ENCODE data around the gene BFSP1. TPM values are rescaled to one million over a fixed set of nuclear protein-coding genes. Genes with fewer than 3 reads are reported as not detected.

The BFSP1 gene
- 10 to 100 TPM in 1 of 2 donors, 1 to 10 TPM in 1; 9.4 to 12.0 TPM for total RNA-seq
- polyA plus RNA-seq (2013, experiment 1 of 2) = 1.3 TPM
- 1.4 TPM for polyA plus RNA-seq (2013, experiment 2 of 2)
- long read RNA-seq, experiment 1, partial matches to known transcripts = 1 of 5 reads
- long read RNA-seq, experiment 1, other reads (novel, unspliced or antisense) = 1 of 5 reads
- long read RNA-seq, experiment 2, transcript BFSP1-202 (8 exons, 2,207 nt) = major isoform, 15 of 21 reads
- long read RNA-seq, experiment 2, partial matches to known transcripts = 2 of 21 reads
- long read RNA-seq, experiment 2, other reads (novel, unspliced or antisense) = 4 of 21 reads
- long read RNA-seq, experiment 3, transcript BFSP1-202 (8 exons, 2,207 nt) = major isoform, 5 of 9 reads
- long read RNA-seq, experiment 3, partial matches to known transcripts = 0 of 9 reads
- long read RNA-seq, experiment 3, other reads (novel, unspliced or antisense) = 4 of 9 reads
- long read RNA-seq, experiment 4, partial matches to known transcripts = 12 of 15 reads
- long read RNA-seq, experiment 4, other reads (novel, unspliced or antisense) = 3 of 15 reads

DNA sequence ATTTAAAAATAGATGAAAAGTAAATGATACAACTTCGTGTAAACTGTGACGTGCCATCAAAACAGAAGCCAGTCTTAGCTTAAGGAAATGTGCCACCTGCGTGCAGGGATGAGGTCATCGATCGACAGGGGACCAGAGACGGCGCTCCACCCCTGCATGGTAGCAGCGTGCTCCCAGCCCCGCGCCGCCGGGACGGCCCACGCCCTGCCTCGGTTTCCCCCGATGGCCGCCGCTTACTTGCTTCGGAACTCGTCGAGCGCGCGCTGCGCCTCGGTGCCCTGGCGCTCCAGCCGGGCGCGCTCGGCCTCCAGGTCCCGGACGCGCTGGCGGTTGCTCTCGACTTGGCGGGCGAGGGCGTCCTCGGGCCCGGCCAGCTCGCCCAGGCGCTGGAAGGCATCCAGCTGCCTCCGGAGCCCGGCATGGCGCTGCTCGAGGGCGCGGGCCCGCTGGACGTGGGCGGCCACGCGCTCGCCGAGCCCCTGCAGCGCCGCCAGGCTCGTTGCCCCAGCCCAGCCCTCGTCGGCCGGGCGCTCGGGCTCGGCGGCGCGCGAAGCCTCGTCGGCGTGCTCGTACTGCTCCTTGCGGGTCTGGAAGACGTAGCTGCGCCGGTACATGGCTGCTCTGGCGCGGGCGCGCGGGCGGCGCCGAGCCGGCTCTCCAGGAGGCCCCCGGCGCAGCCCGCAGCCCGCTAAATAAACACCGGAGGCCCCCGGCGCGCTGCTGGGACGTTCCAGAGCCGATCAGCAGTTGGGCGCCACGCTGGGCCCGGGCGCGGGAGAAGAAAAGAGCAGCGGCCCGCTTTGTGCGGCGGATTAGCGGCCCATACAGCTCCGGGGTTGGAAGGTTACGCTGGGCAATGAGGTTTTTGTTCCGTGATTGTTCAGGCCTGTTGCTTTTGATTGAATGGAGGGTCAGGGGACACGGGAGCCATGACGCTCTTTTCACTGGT, at the start of gene BFSP1:
Gene BFSP1, minus strand, starts transcription at position 664 of the 949 bp plus-strand sequence. Its CDS starts 50 bp downstream, at position 614.
- TF ChIP-seq, protein P1, sequence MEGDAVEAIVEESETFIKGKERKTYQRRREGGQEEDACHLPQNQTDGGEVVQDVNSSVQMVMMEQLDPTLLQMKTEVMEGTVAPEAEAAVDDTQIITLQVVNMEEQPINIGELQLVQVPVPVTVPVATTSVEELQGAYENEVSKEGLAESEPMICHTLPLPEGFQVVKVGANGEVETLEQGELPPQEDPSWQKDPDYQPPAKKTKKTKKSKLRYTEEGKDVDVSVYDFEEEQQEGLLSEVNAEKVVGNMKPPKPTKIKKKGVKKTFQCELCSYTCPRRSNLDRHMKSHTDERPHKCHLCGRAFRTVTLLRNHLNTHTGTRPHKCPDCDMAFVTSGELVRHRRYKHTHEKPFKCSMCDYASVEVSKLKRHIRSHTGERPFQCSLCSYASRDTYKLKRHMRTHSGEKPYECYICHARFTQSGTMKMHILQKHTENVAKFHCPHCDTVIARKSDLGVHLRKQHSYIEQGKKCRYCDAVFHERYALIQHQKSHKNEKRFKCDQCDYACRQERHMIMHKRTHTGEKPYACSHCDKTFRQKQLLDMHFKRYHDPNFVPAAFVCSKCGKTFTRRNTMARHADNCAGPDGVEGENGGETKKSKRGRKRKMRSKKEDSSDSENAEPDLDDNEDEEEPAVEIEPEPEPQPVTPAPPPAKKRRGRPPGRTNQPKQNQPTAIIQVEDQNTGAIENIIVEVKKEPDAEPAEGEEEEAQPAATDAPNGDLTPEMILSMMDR (conservative IDR thresholded peaks at IDR 0.05) = no peak
- H3K27me3 ChIP-seq (ENCODE audit: control insufficient read depth, insufficient read depth, low read length, poor library complexity, severe bottlenecking) = no peaks in the 10 kb centered on the region

DNA sequence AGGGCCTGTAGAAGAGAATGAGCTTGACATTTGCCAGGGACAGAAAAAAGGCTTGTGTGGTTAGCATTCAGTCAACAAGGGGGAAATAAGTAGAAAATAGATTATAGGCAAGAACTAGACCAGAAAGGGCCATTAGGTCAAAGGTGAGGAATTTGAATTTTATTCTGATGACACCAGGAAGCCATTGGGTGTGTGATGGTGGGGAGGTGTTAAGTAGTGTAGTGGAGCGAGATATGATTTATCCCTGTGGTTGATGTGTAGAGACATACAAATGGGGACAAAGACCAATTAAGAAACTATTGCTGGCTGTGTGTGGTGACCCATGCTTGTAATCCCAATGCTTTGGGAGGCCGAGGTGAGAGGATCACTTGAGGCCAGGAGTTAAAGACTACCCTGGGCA, 49.7 kb upstream of the BFSP1 start:
- H3K27ac ChIP-seq (ENCODE audit: low read depth, low read length) = no peak overlapping the region
- Mint-ChIP-seq H3K4me3 (no peak overlapping the region), H3K27ac (no peak overlapping the region), H3K9me3 (no peaks in the 10 kb centered on the region), H3K4me1 (peaks cover 21% of the 10 kb centered on the region), H3K27me3 (ENCODE audit: insufficient read depth) (no peaks in the 10 kb centered on the region), H3K36me3 (ENCODE audit: low read depth) (peaks cover 8% of the 10 kb centered on the region)
- 95 to 100% methylated on average over 1 to 2 of the region's 2 CpGs for WGBS, 2 experiments (ENCODE audit: insufficient coverage in 1 of 2, insufficient read length in 1 of 2)
- no peaks in the 10 kb centered on the region for H3K9me3 ChIP-seq (ENCODE audit: control insufficient read depth, low read length)
- no peak overlapping the region for H3K4me3 ChIP-seq (ENCODE audit: low read length)
- no peaks in the 10 kb centered on the region for H3K27me3 ChIP-seq (ENCODE audit: control insufficient read depth, insufficient read depth, low read length, poor library complexity, severe bottlenecking)
- no peaks in the 10 kb centered on the region for H3K4me1 ChIP-seq (ENCODE audit: control insufficient read depth, insufficient read depth, low read length)
- H3K9ac ChIP-seq (ENCODE audit: extremely low read depth, low read length, poor library complexity, severe bottlenecking) = no peak overlapping the region
- peaks cover 29% of the 10 kb centered on the region for H3K36me3 ChIP-seq (ENCODE audit: control insufficient read depth, insufficient read depth, low read length)
- TF ChIP-seq, protein P1 (conservative IDR thresholded peaks at IDR 0.05) = no peak
- DNase-seq = no peak

More for the DNA sequence above, at the start of gene BFSP1:
- Mint-ChIP-seq H3K9me3 (no peaks in the 10 kb centered on the region), H3K27ac (peak within 1 kb of the TSS; percentile 97), H3K4me3 (peak within 1 kb of the TSS; percentile 74), H3K36me3 (ENCODE audit: low read depth) (no peaks in the 10 kb centered on the region), H3K4me1 (peaks cover 16% of the 10 kb centered on the region), H3K27me3 (ENCODE audit: insufficient read depth) (peaks cover 9% of the 10 kb centered on the region)
- DNase-seq = peak; percentile 90
- Histone ChIP-seq H3K27ac (ENCODE audit: low read depth, low read length) (peak within 1 kb of the TSS; percentile 66), H3K36me3 (ENCODE audit: control insufficient read depth, insufficient read depth, low read length) (no peaks in the 10 kb centered on the region), H3K9me3 (ENCODE audit: control insufficient read depth, low read length) (no peaks in the 10 kb centered on the region), H3K4me1 (ENCODE audit: control insufficient read depth, insufficient read depth, low read length) (no peaks in the 10 kb centered on the region), H3K9ac (ENCODE audit: extremely low read depth, low read length, poor library complexity, severe bottlenecking) (peak within 1 kb of the TSS; percentile 81), H3K4me3 (ENCODE audit: low read length) (peak within 1 kb of the TSS; percentile 76)
- WGBS, 2 experiments (ENCODE audit: insufficient coverage in 1 of 2, insufficient read length in 1 of 2) = 1 to 2% methylated on average over 39 to 111 of the region's 111 CpGs

DNA sequence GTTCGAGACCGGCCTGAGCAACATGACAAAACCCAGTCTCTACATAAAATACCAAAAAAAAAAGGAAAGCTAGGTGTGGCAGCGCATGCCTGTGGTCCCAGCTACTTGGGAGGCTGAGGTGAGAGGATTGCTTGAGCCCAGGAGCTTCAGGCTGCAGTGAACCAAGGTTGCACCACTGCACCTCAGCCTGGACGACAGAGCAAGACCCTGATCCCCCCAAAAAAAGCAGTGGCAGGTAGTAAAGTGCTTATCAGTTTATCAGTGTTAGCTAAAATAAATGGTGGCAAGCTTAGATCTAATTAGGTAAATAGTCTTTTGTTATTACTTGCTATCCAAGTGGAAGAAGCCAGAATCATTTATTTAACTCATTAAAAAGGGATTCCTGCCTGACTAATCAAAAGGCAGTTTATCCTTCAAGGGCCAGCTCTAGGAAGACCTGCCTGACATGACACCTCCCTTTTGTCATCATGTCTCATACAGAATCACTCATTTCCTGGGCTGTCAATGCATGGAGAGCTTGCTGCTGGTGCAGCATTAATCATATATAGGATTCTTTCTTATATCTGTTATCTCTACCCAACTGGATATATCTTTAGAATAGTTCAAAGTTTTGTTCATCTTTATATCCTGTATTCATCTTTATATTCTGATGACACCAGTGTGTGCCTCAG, 48.3 kb upstream of the BFSP1 start:
- Mint-ChIP-seq H3K36me3 (ENCODE audit: low read depth) (peaks cover 8% of the 10 kb centered on the region), H3K4me1 (peaks cover 18% of the 10 kb centered on the region), H3K27me3 (ENCODE audit: insufficient read depth) (no peaks in the 10 kb centered on the region), H3K4me3 (no peak overlapping the region), H3K27ac (no peak overlapping the region), H3K9me3 (no peaks in the 10 kb centered on the region)
- DNase-seq = no peak
- Histone ChIP-seq H3K4me1 (ENCODE audit: control insufficient read depth, insufficient read depth, low read length) (no peaks in the 10 kb centered on the region), H3K36me3 (ENCODE audit: control insufficient read depth, insufficient read depth, low read length) (peaks cover 29% of the 10 kb centered on the region), H3K27me3 (ENCODE audit: control insufficient read depth, insufficient read depth, low read length, poor library complexity, severe bottlenecking) (no peaks in the 10 kb centered on the region), H3K4me3 (ENCODE audit: low read length) (no peak overlapping the region), H3K27ac (ENCODE audit: low read depth, low read length) (no peak overlapping the region), H3K9me3 (ENCODE audit: control insufficient read depth, low read length) (no peaks in the 10 kb centered on the region), H3K9ac (ENCODE audit: extremely low read depth, low read length, poor library complexity, severe bottlenecking) (no peak overlapping the region)
- TF ChIP-seq, protein P1 (conservative IDR thresholded peaks at IDR 0.05) = no peak
- 63 to 93% methylated on average over 1 to 4 of the region's 4 CpGs for WGBS, 2 experiments (ENCODE audit: insufficient coverage in 1 of 2, insufficient read length in 1 of 2)

Data from endodermal cell (in vitro differentiated cells).